ENCODE measurements around the gene NLRP6. TPM values are rescaled to one million over a fixed set of nuclear protein-coding genes. Genes with fewer than 3 reads are reported as not detected.
"Not testable (repeated sequence)": the region's sequence is repeated elsewhere in the genome, so short reads cannot be mapped to it uniquely, and the experiment has no call there.

Gene NLRP6
- total and polyA plus RNA-seq, 3 experiments from 2014 or later, result 3.5 to 11.7 (median 3.6) TPM

- Mint-ChIP-seq H3K36me3 (no peaks in the 10 kb centered on the region), H3K27me3 (no peaks in the 10 kb centered on the region), H3K9me3 (no peaks in the 10 kb centered on the region), H3K4me1 (peaks cover 62 to 73% (median 64%) of the 10 kb centered on the region in 3 donors), H3K27ac (peak overlapping the region; percentile 90 to 99 (median 95)), H3K4me3 (peak overlapping the region; percentile 27 to 81 (median 73))
- POLR2A ChIA-PET, result interaction anchor here (0.8 to 1.5 kb wide), 4 partner anchors 10 to 123 kb away, joined by 3 to 7 read pairs (median 4); partner anchors contain the start of genes PTDSS2 and SIGIRR
- no peaks in the 10 kb centered on the region for H3K36me3 ChIP-seq (ENCODE audit: insufficient read depth, low read length)
- CTCF ChIA-PET, result interaction anchor here (0.7 to 2.1 kb wide), 7 partner anchors 10 to 124 kb away, joined by 3 to 10 read pairs (median 3); no protein-coding TSS in a partner anchor
- no peaks in the 10 kb centered on the region for H3K9me3 ChIP-seq (ENCODE audit: low read length)
- H3K27ac ChIP-seq (ENCODE audit: low read depth, low read length), result peak overlapping the region; percentile 78
- DNase-seq, result peak; percentile 48 to 86 (median 77)
- no peaks in the 10 kb centered on the region for H3K27me3 ChIP-seq (ENCODE audit: insufficient read depth, low read length, poor library complexity, severe bottlenecking)
- peak overlapping the region; percentile 55 for H3K4me3 ChIP-seq (ENCODE audit: low read length)
- H3K4me1 ChIP-seq (ENCODE audit: insufficient read depth, low read length), result peaks cover 61% of the 10 kb centered on the region
These were observed 48.8 kb downstream of the NLRP6 start for GRCh38 chr11:326842-327580.

GRCh38 chr11:327581-327923, 49.3 kb downstream of the NLRP6 start:
- Mint-ChIP-seq H3K36me3 (no peaks in the 10 kb centered on the region), H3K27ac (peak overlapping the region; percentile 90 to 99 (median 95)), H3K4me3 (peak overlapping the region; percentile 27 to 81 (median 59)), H3K27me3 (no peaks in the 10 kb centered on the region), H3K4me1 (peaks cover 64 to 77% (median 64%) of the 10 kb centered on the region in 3 donors), H3K9me3 (no peaks in the 10 kb centered on the region)
- DNase-seq, result no peak
- Histone ChIP-seq H3K4me1 (ENCODE audit: insufficient read depth, low read length) (peaks cover 61% of the 10 kb centered on the region), H3K9me3 (ENCODE audit: low read length) (no peaks in the 10 kb centered on the region), H3K27me3 (ENCODE audit: insufficient read depth, low read length, poor library complexity, severe bottlenecking) (no peaks in the 10 kb centered on the region), H3K27ac (ENCODE audit: low read depth, low read length) (peak overlapping the region; percentile 78), H3K36me3 (ENCODE audit: insufficient read depth, low read length) (no peaks in the 10 kb centered on the region), H3K4me3 (ENCODE audit: low read length) (peak overlapping the region; percentile 55)
- ChIA-PET CTCF (interaction anchor here (0.7 to 2.1 kb wide), 7 partner anchors 11 to 123 kb away, joined by 3 to 10 read pairs (median 3); no protein-coding TSS in a partner anchor), POLR2A (interaction anchor here (0.8 to 1.5 kb wide), 4 partner anchors 11 to 123 kb away, joined by 3 to 7 read pairs (median 4); partner anchors contain the start of genes PTDSS2 and SIGIRR)

- Histone ChIP-seq H3K36me3 (ENCODE audit: insufficient read depth, low read length) (no peaks in the 10 kb centered on the region), H3K4me3 (ENCODE audit: low read length) (no peak overlapping the region), H3K4me1 (ENCODE audit: insufficient read depth, low read length) (peaks cover 61% of the 10 kb centered on the region), H3K27ac (ENCODE audit: low read depth, low read length) (peak overlapping the region; percentile 65), H3K27me3 (ENCODE audit: insufficient read depth, low read length, poor library complexity, severe bottlenecking) (no peaks in the 10 kb centered on the region), H3K9me3 (ENCODE audit: low read length) (no peaks in the 10 kb centered on the region)
- Mint-ChIP-seq H3K9me3 (no peaks in the 10 kb centered on the region), H3K36me3 (no peaks in the 10 kb centered on the region), H3K4me3 (peak overlapping the region in 1 of 7 donors; percentile 56), H3K27ac (peak overlapping the region in 5 of 8 donors; percentile 23 to 91 (median 63)), H3K4me1 (peaks cover 64 to 78% (median 68%) of the 10 kb centered on the region in 3 donors), H3K27me3 (no peaks in the 10 kb centered on the region)
- ChIA-PET CTCF (interaction anchor here (0.7 to 2.1 kb wide), 6 partner anchors 11 to 77 kb away, joined by 3 to 10 read pairs (median 4); no protein-coding TSS in a partner anchor), POLR2A (interaction anchor here (0.8 to 1.5 kb wide), 3 partner anchors 11 to 122 kb away, joined by 3 to 7 read pairs (median 4); partner anchors contain the start of genes PTDSS2 and SIGIRR)
- no peak for DNase-seq
These were observed 49.8 kb downstream of the NLRP6 start for GRCh38 chr11:328012-328411.

- POLR2A ChIA-PET, result interaction anchor here (0.7 to 1.4 kb wide), 2 partner anchors 14 to 27 kb away, joined by 5 read pairs; no protein-coding TSS in a partner anchor
- H3K27me3 Mint-ChIP-seq; H3K36me3 ChIP-seq (ENCODE audit: insufficient read depth, low read length); H3K27me3 ChIP-seq (ENCODE audit: insufficient read depth, low read length, poor library complexity, severe bottlenecking); H3K9me3 Mint-ChIP-seq; H3K4me3 ChIP-seq (ENCODE audit: low read length); H3K36me3 Mint-ChIP-seq; H3K9me3 ChIP-seq (ENCODE audit: low read length); DNase-seq: not testable (repeated sequence)
- CTCF ChIA-PET, result interaction anchor here (0.9 to 2.2 kb wide), 5 partner anchors 12 to 78 kb away, joined by 4 to 12 read pairs (median 6); no protein-coding TSS in a partner anchor
- Mint-ChIP-seq H3K27ac (peak overlapping the region in 5 of 8 donors; percentile 67 to 92 (median 90)), H3K4me3 (peak overlapping the region in 2 of 7 donors; percentile 24 to 28), H3K4me1 (peaks cover 64 to 78% (median 72%) of the 10 kb centered on the region in 3 donors)
- H3K27ac ChIP-seq (ENCODE audit: low read depth, low read length), result peak overlapping the region; percentile 65
- peaks cover 61% of the 10 kb centered on the region for H3K4me1 ChIP-seq (ENCODE audit: insufficient read depth, low read length)
These were observed 50.4 kb downstream of the NLRP6 start for GRCh38 chr11:328516-329100.

GRCh38 chr11:329886-330253, 51.7 kb downstream of the NLRP6 start:
- Histone ChIP-seq H3K36me3 (ENCODE audit: insufficient read depth, low read length) (no peaks in the 10 kb centered on the region), H3K9me3 (ENCODE audit: low read length) (no peaks in the 10 kb centered on the region), H3K4me1 (ENCODE audit: insufficient read depth, low read length) (peaks cover 50% of the 10 kb centered on the region), H3K27ac (ENCODE audit: low read depth, low read length) (peak overlapping the region; percentile 72), H3K4me3 (ENCODE audit: low read length) (no peak overlapping the region), H3K27me3 (ENCODE audit: insufficient read depth, low read length, poor library complexity, severe bottlenecking) (no peaks in the 10 kb centered on the region)
- peak overlapping the region in 6 of 7 donors; percentile 26 to 51 (median 33) for H3K4me3 Mint-ChIP-seq
- no peaks in the 10 kb centered on the region for H3K27me3 Mint-ChIP-seq
- H3K36me3 Mint-ChIP-seq, result no peaks in the 10 kb centered on the region
- no peak for DNase-seq
- no peaks in the 10 kb centered on the region for H3K9me3 Mint-ChIP-seq
- POLR2A ChIA-PET, result interaction anchor here (1.4 kb wide), 1 partner anchor 26 kb away, joined by 5 read pairs; no protein-coding TSS in a partner anchor
- H3K4me1 Mint-ChIP-seq, result peaks cover 57 to 68% (median 67%) of the 10 kb centered on the region in 3 donors
- CTCF ChIA-PET, result interaction anchor here (1.0 to 2.2 kb wide), 6 partner anchors 9 to 54 kb away, joined by 3 to 12 read pairs (median 5); no protein-coding TSS in a partner anchor
- peak overlapping the region in 7 of 8 donors; percentile 48 to 90 (median 78) for H3K27ac Mint-ChIP-seq

GRCh38 chr11:330307-330693, 52.1 kb downstream of the NLRP6 start:
- Mint-ChIP-seq H3K27ac (peak overlapping the region in 3 of 8 donors; percentile 56 to 82 (median 75)), H3K27me3 (no peaks in the 10 kb centered on the region), H3K4me1 (peaks cover 54 to 66% (median 65%) of the 10 kb centered on the region in 3 donors), H3K36me3 (no peaks in the 10 kb centered on the region), H3K4me3 (peak overlapping the region in 3 of 7 donors; percentile 73 to 82 (median 73)), H3K9me3 (no peaks in the 10 kb centered on the region)
- ChIA-PET CTCF (interaction anchor here (0.7 to 2.2 kb wide), 8 partner anchors 9 to 80 kb away, joined by 3 to 12 read pairs (median 4); no protein-coding TSS in a partner anchor), POLR2A (interaction anchor here (1.4 kb wide), 1 partner anchor 26 kb away, joined by 5 read pairs; no protein-coding TSS in a partner anchor)
- no peak for DNase-seq
- H3K27me3 ChIP-seq (ENCODE audit: insufficient read depth, low read length, poor library complexity, severe bottlenecking), result no peaks in the 10 kb centered on the region
- no peaks in the 10 kb centered on the region for H3K36me3 ChIP-seq (ENCODE audit: insufficient read depth, low read length)
- no peak overlapping the region for H3K4me3 ChIP-seq (ENCODE audit: low read length)
- H3K9me3 ChIP-seq (ENCODE audit: low read length), result no peaks in the 10 kb centered on the region
- H3K4me1 ChIP-seq (ENCODE audit: insufficient read depth, low read length), result peaks cover 49% of the 10 kb centered on the region
- H3K27ac ChIP-seq (ENCODE audit: low read depth, low read length), result peak overlapping the region; percentile 72

GRCh38 chr11:330694-331357, 52.6 kb downstream of the NLRP6 start:
- DNase-seq, result no peak
- no peaks in the 10 kb centered on the region for H3K9me3 Mint-ChIP-seq
- peak overlapping the region; percentile 65 to 97 (median 78) for H3K27ac Mint-ChIP-seq
- H3K27me3 Mint-ChIP-seq, result no peaks in the 10 kb centered on the region
- Histone ChIP-seq H3K36me3 (ENCODE audit: insufficient read depth, low read length) (no peaks in the 10 kb centered on the region), H3K9me3 (ENCODE audit: low read length) (no peaks in the 10 kb centered on the region), H3K27ac (ENCODE audit: low read depth, low read length) (peak overlapping the region; percentile 72), H3K4me3 (ENCODE audit: low read length) (peak overlapping the region; percentile 41), H3K4me1 (ENCODE audit: insufficient read depth, low read length) (peaks cover 45% of the 10 kb centered on the region), H3K27me3 (ENCODE audit: insufficient read depth, low read length, poor library complexity, severe bottlenecking) (no peaks in the 10 kb centered on the region)
- H3K4me3 Mint-ChIP-seq, result peak overlapping the region; percentile 40 to 82 (median 73)
- no peaks in the 10 kb centered on the region for H3K36me3 Mint-ChIP-seq
- CTCF ChIA-PET, result interaction anchor here (0.7 to 2.2 kb wide), 6 partner anchors 8 to 80 kb away, joined by 3 to 12 read pairs (median 5); no protein-coding TSS in a partner anchor
- peaks cover 52 to 62% (median 62%) of the 10 kb centered on the region in 3 donors for H3K4me1 Mint-ChIP-seq
- POLR2A ChIA-PET, result interaction anchor here (0.6 kb wide), 1 partner anchor 42 kb away, joined by 3 read pairs; the partner anchor contains the start of gene PGGHG

Measured in CD8-positive, alpha-beta memory T cell (primary cell).